MM.1S (cell line): ENCODE data around the gene DISC1.

Experiments
- DNase-seq: peaks from one replicate; pipeline ENCODE4 v3.0.0-alpha.2; 2015
- H2AFZ ChIP-seq: fragments of 300-600 bp; sonication (generic); 2 replicates; pipeline ENCODE4 v1.6.0; 2016; ENCODE audit warnings: antibody characterized with exemption, low read length
- H3F3A ChIP-seq: fragments of 300-600 bp; sonication (generic); 2 replicates; pipeline ENCODE4 v1.6.1; 2016; ENCODE audit warnings: mild to moderate bottlenecking, antibody characterized with exemption, low read length, moderate library complexity, mixed read lengths; ENCODE audit not compliant: insufficient read depth
- H3K27ac ChIP-seq: fragments of 300-600 bp; sonication (generic); 2 replicates; pipeline ENCODE4 v1.5.1; 2016; ENCODE audit warnings: mild to moderate bottlenecking, low read length
- H3K27me3 ChIP-seq: fragments of 300-600 bp; sonication (generic); replicated peaks from 2 replicates; pipeline ENCODE4 v1.6.0; 2016; ENCODE audit warnings: low read length; ENCODE audit not compliant: insufficient read depth
- H3K36me3 ChIP-seq: fragments of 300-600 bp; sonication (generic); replicated peaks from 2 replicates; pipeline ENCODE4 v1.6.1; 2016; ENCODE audit warnings: mild to moderate bottlenecking, low read length, mixed read lengths; ENCODE audit not compliant: insufficient read depth
- H3K4me1 ChIP-seq: fragments of 300-600 bp; sonication (generic); 2 replicates; pipeline ENCODE4 v1.6.1; 2016; ENCODE audit warnings: low read length, mixed read lengths
- H3K4me2 ChIP-seq: fragments of 300-600 bp; sonication (generic); 2 replicates; pipeline ENCODE4 v1.6.0; 2016; ENCODE audit warnings: low read depth, low read length
- H3K4me3 ChIP-seq: fragments of 300-600 bp; sonication (generic); 2 replicates; pipeline ENCODE4 v1.5.1; 2016; ENCODE audit warnings: low read length, mixed read lengths
- H3K79me2 ChIP-seq: fragments of 300-600 bp; sonication (generic); 2 replicates; pipeline ENCODE4 v1.6.1; 2016; ENCODE audit warnings: mixed run types, low read length, mixed read lengths
- H3K9ac ChIP-seq: fragments of 300-600 bp; sonication (generic); 2 replicates; pipeline ENCODE4 v1.6.1; 2016; ENCODE audit warnings: low read length, mixed read lengths
- H3K9me2 ChIP-seq: fragments of 300-600 bp; sonication (generic); replicated peaks from 2 replicates; pipeline ENCODE4 v1.6.1; 2016; ENCODE audit warnings: mild to moderate bottlenecking, low read length, mixed read lengths; ENCODE audit not compliant: insufficient read depth
- H3K9me3 ChIP-seq: fragments of 300-600 bp; sonication (generic); replicated peaks from 2 replicates; pipeline ENCODE4 v1.6.1; 2016; ENCODE audit warnings: mild to moderate bottlenecking, low read length, mixed read lengths; ENCODE audit not compliant: insufficient read depth
- H4K20me1 ChIP-seq: fragments of 300-600 bp; sonication (generic); 2 replicates; pipeline ENCODE4 v1.6.1; 2016; ENCODE audit warnings: mild to moderate bottlenecking, low read length, moderate library complexity, mixed read lengths; ENCODE audit not compliant: insufficient read depth
- CTCF ChIP-seq: fragments of 300-600 bp; sonication (generic); IDR thresholded peaks from 2 replicates; pipeline ENCODE4 v1.5.1; 2016; ENCODE audit warnings: antibody characterized with exemption, low read length, mixed read lengths
- EZH2 ChIP-seq: fragments of 300-600 bp; sonication (generic); optimal IDR thresholded peaks from 2 replicates; pipeline ENCODE3; 2017; ENCODE audit warnings: low read depth, mild to moderate bottlenecking, antibody characterized with exemption, low read length, mixed read lengths
- EZH2phosphoT487 ChIP-seq: fragments of 300-600 bp; sonication (generic); IDR thresholded peaks from 2 replicates; pipeline ENCODE4 v1.6.1; 2018; ENCODE audit warnings: antibody characterized with exemption, low read length

DISC1 gene

GRCh38 chr1:231839999-231840398 is 213.4 kb downstream of the DISC1 start:
- no peaks in the 10 kb centered on the region for H3K4me1 ChIP-seq
- no peaks in the 10 kb centered on the region for H3F3A ChIP-seq
- H3K27ac ChIP-seq, result no peak overlapping the region
- H3K9me3 ChIP-seq, result no peaks in the 10 kb centered on the region
- no peaks in the 10 kb centered on the region for H3K27me3 ChIP-seq
- H3K36me3 ChIP-seq, result no peaks in the 10 kb centered on the region
- no peak overlapping the region for H3K4me2 ChIP-seq
- no peak overlapping the region for H2AFZ ChIP-seq
- TF ChIP-seq EZH2, result no peak
- TF ChIP-seq EZH2phosphoT487, result no peak
- no peak for TF ChIP-seq CTCF
- H3K79me2 ChIP-seq, result no peaks in the 10 kb centered on the region
- no peak overlapping the region for H3K9ac ChIP-seq
- no peaks in the 10 kb centered on the region for H3K9me2 ChIP-seq
- H3K4me3 ChIP-seq, result no peak overlapping the region
- DNase-seq, result no peak
- no peaks in the 10 kb centered on the region for H4K20me1 ChIP-seq

- no peak overlapping the region for H3K27ac ChIP-seq
- H3K9me3 ChIP-seq, result no peaks in the 10 kb centered on the region
- H2AFZ ChIP-seq, result no peak overlapping the region
- H3K4me3 ChIP-seq, result no peak overlapping the region
- H3K4me1 ChIP-seq, result no peaks in the 10 kb centered on the region
- no peaks in the 10 kb centered on the region for H3K27me3 ChIP-seq
- DNase-seq, result no peak
- H3K79me2 ChIP-seq, result no peaks in the 10 kb centered on the region
- no peak overlapping the region for H3K9ac ChIP-seq
- no peak overlapping the region for H3K4me2 ChIP-seq
- H3K36me3 ChIP-seq, result no peaks in the 10 kb centered on the region
- H3F3A ChIP-seq, result no peaks in the 10 kb centered on the region
- no peaks in the 10 kb centered on the region for H3K9me2 ChIP-seq
- no peak for TF ChIP-seq CTCF
- TF ChIP-seq EZH2phosphoT487, result no peak
- no peak for TF ChIP-seq EZH2
- H4K20me1 ChIP-seq, result no peaks in the 10 kb centered on the region
Measured at GRCh38 chr1:231841616-231842344, 215.2 kb downstream of the DISC1 start.

- no peak overlapping the region for H2AFZ ChIP-seq
- H3K4me2 ChIP-seq, result no peak overlapping the region
- H3K9me2 ChIP-seq, result no peaks in the 10 kb centered on the region
- no peak for TF ChIP-seq EZH2phosphoT487
- no peak for TF ChIP-seq EZH2
- no peak for TF ChIP-seq CTCF
- DNase-seq, result no peak
- no peaks in the 10 kb centered on the region for H3K9me3 ChIP-seq
- no peaks in the 10 kb centered on the region for H3K4me1 ChIP-seq
- no peaks in the 10 kb centered on the region for H3K79me2 ChIP-seq
- H3K4me3 ChIP-seq, result no peak overlapping the region
- no peak overlapping the region for H3K9ac ChIP-seq
- H3K27me3 ChIP-seq, result no peaks in the 10 kb centered on the region
- no peaks in the 10 kb centered on the region for H3K36me3 ChIP-seq
- H4K20me1 ChIP-seq, result no peaks in the 10 kb centered on the region
- H3K27ac ChIP-seq, result no peak overlapping the region
- no peaks in the 10 kb centered on the region for H3F3A ChIP-seq
Measured at GRCh38 chr1:231842441-231842840, 215.9 kb downstream of the DISC1 start.
